Islet precursor cell (in vitro differentiated cells): Measurements from ENCODE around the gene OPA1.
A peak's percentile ranks its signal among the peaks of the same experiment; 100 is the strongest.

Experiments used
- DNase-seq: peaks from one replicate; pipeline ENCODE4 v3.0.0-alpha.2; 2018

The OPA1 gene

GRCh38 chr3:193592841-193593667 is at the start of gene OPA1:
TSS of gene OPA1 (plus strand) at chr3:193593208. CDS start at chr3:193593378, 170 bp downstream.
- DNase-seq, result peak; percentile 99

GRCh38 chr3:193544289-193544688 is 48.7 kb upstream of the OPA1 start:
- no peak for DNase-seq

GRCh38 chr3:193545304-193545703 is 47.7 kb upstream of the OPA1 start:
- DNase-seq, result no peak

GRCh38 chr3:193546129-193546528 is 46.9 kb upstream of the OPA1 start:
- DNase-seq, result no peak

GRCh38 chr3:193548406-193548805 is 44.6 kb upstream of the OPA1 start:
- no peak for DNase-seq

- DNase-seq, result no peak
Observed at GRCh38 chr3:193552923-193553322, 40.1 kb upstream of the OPA1 start.

- DNase-seq, result no peak
Observed at GRCh38 chr3:193553586-193553985, 39.4 kb upstream of the OPA1 start.

- DNase-seq, result peak; percentile 69
Observed at GRCh38 chr3:193554811-193555210, 38.2 kb upstream of the OPA1 start, which contains the start of gene ATP13A4. TSS of gene ATP13A4 (minus strand) at chr3:193554895. CDS start at chr3:193554799, 96 bp downstream.

- no peak for DNase-seq
Observed at GRCh38 chr3:193556841-193557240, 36.2 kb upstream of the OPA1 start.

GRCh38 chr3:193559100-193559499 is 33.9 kb upstream of the OPA1 start:
- DNase-seq, result no peak

- DNase-seq, result no peak
Observed at GRCh38 chr3:193560091-193560490, 32.9 kb upstream of the OPA1 start.

GRCh38 chr3:193560870-193561269 is 32.1 kb upstream of the OPA1 start:
- DNase-seq, result no peak

- DNase-seq, result no peak
Observed at GRCh38 chr3:193563426-193563825, 29.6 kb upstream of the OPA1 start.

GRCh38 chr3:193564012-193564411 is 29.0 kb upstream of the OPA1 start:
- no peak for DNase-seq

GRCh38 chr3:193569119-193569518 is 23.9 kb upstream of the OPA1 start:
- no peak for DNase-seq

- DNase-seq, result peak; percentile 77
Observed at GRCh38 chr3:193572426-193572908, 20.5 kb upstream of the OPA1 start.

- DNase-seq, result no peak
Observed at GRCh38 chr3:193573403-193574191, 19.4 kb upstream of the OPA1 start.

GRCh38 chr3:193574488-193575070 is 18.4 kb upstream of the OPA1 start:
- DNase-seq, result no peak

GRCh38 chr3:193585530-193585929 is 7.5 kb upstream of the OPA1 start:
- no peak for DNase-seq

- DNase-seq, result no peak
Observed at GRCh38 chr3:193586526-193586925, 6.5 kb upstream of the OPA1 start.

- no peak for DNase-seq
Observed at GRCh38 chr3:193589129-193589528, 3.9 kb upstream of the OPA1 start.

GRCh38 chr3:193589616-193590015 is 3.4 kb upstream of the OPA1 start:
- DNase-seq, result no peak

GRCh38 chr3:193590088-193590856 is 2.7 kb upstream of the OPA1 start:
- peak; percentile 54 for DNase-seq
